HFFc6 (cell line): ENCODE data around the gene BCL2. TPM values are rescaled to one million over a fixed set of nuclear protein-coding genes. Genes with fewer than 3 reads are reported as not detected.

Source experiments
- DNase-seq: peaks from one replicate; pipeline ENCODE4 v3.0.0-alpha.2; 2018
- H3K27ac Mint-ChIP-seq: 2 replicates; pipeline ENCODE4 v1.8.0; 2020; ENCODE audit warnings: mild to moderate bottlenecking, mixed read lengths
- H3K27me3 Mint-ChIP-seq: 2 replicates; pipeline ENCODE4 v1.8.0; 2021; ENCODE audit warnings: mild to moderate bottlenecking, moderate library complexity, mixed read lengths; ENCODE audit not compliant: insufficient read depth
- H3K36me3 Mint-ChIP-seq: 2 replicates; pipeline ENCODE4 v1.8.0; 2021; ENCODE audit warnings: low read depth, mixed read lengths
- H3K4me1 Mint-ChIP-seq: 2 replicates; pipeline ENCODE4 v1.8.0; 2020; ENCODE audit warnings: low read depth, mixed read lengths
- H3K4me3 Mint-ChIP-seq: 2 replicates; pipeline ENCODE4 v1.8.0; 2020; ENCODE audit warnings: mild to moderate bottlenecking, moderate library complexity, mixed read lengths
- H3K9me3 Mint-ChIP-seq: 2 replicates; pipeline ENCODE4 v1.8.0; 2020; ENCODE audit warnings: mild to moderate bottlenecking, mixed read lengths
- CTCF ChIP-seq: fragments of 200-600 bp; sonication (generic); IDR thresholded peaks from 2 replicates; pipeline ENCODE4 v1.5.0; 2021; ENCODE audit warnings: antibody characterized with exemption, mild to moderate bottlenecking
- total RNA-seq, 6 experiments: library from RNA; stranded (reverse); fragmentation: NEBNext Ultra II Directional; extraction: Animal tissue kit (Norgen Biotek cat#: 25700); gene quantifications; 2 replicates in 1 of 6; 3 replicates in 5 of 6; pipeline ENCODE4 v1.2.3, GENCODE V29; 2021

The BCL2 gene
- total RNA-seq, 6 experiments from 2014 or later = 0.17 to 1.1 (median 0.95) TPM

GRCh38 chr18:63247506-63247905 lies 72.1 kb downstream of the BCL2 start:
- TF ChIP-seq CTCF = no peak
- Mint-ChIP-seq H3K4me1 (no peaks in the 10 kb centered on the region), H3K36me3 (no peaks in the 10 kb centered on the region), H3K9me3 (no peaks in the 10 kb centered on the region), H3K27me3 (peaks cover 25% of the 10 kb centered on the region; the same call in 1 of the 2 replicates), H3K4me3 (no peak overlapping the region), H3K27ac (no peak overlapping the region)
- DNase-seq = no peak

- no peaks in the 10 kb centered on the region for H3K9me3 Mint-ChIP-seq
- TF ChIP-seq CTCF = no peak
Observed at GRCh38 chr18:63245600-63245999, 74.0 kb downstream of the BCL2 start.

GRCh38 chr18:63244607-63245006 lies 75.0 kb downstream of the BCL2 start:
- Mint-ChIP-seq H3K36me3 (no peaks in the 10 kb centered on the region), H3K27ac (no peak overlapping the region), H3K9me3 (no peaks in the 10 kb centered on the region), H3K4me3 (no peak overlapping the region), H3K27me3 (peaks cover 32% of the 10 kb centered on the region; the same call in 1 of the 2 replicates), H3K4me1 (no peaks in the 10 kb centered on the region)
- DNase-seq = no peak
- no peak for TF ChIP-seq CTCF

More at GRCh38 chr18:63245600-63245999, 74.0 kb downstream of the BCL2 start:
- no peak overlapping the region for H3K27ac Mint-ChIP-seq
- no peak overlapping the region for H3K4me3 Mint-ChIP-seq
- peaks cover 32% of the 10 kb centered on the region; the same call in 1 of the 2 replicates for H3K27me3 Mint-ChIP-seq
- H3K4me1 Mint-ChIP-seq = no peaks in the 10 kb centered on the region
- no peaks in the 10 kb centered on the region for H3K36me3 Mint-ChIP-seq
- DNase-seq = no peak

GRCh38 chr18:63241760-63242159 lies 77.8 kb downstream of the BCL2 start:
- no peak for TF ChIP-seq CTCF
- H3K36me3 Mint-ChIP-seq = no peaks in the 10 kb centered on the region
- H3K27ac Mint-ChIP-seq = no peak overlapping the region
- no peak overlapping the region for H3K4me3 Mint-ChIP-seq
- no peak for DNase-seq
- H3K9me3 Mint-ChIP-seq = no peaks in the 10 kb centered on the region
- H3K4me1 Mint-ChIP-seq = peaks cover 25% of the 10 kb centered on the region
- peaks cover 27% of the 10 kb centered on the region for H3K27me3 Mint-ChIP-seq

- Mint-ChIP-seq H3K9me3 (no peaks in the 10 kb centered on the region), H3K4me1 (peaks cover 29% of the 10 kb centered on the region), H3K4me3 (no peak overlapping the region), H3K27me3 (peaks cover 27% of the 10 kb centered on the region), H3K36me3 (no peaks in the 10 kb centered on the region), H3K27ac (no peak overlapping the region)
- TF ChIP-seq CTCF = no peak
- no peak for DNase-seq
Observed at GRCh38 chr18:63241317-63241712, 78.3 kb downstream of the BCL2 start.
